ENCODE results near the gene C1orf53. TPM values are rescaled to one million over a fixed set of nuclear protein-coding genes. Genes with fewer than 3 reads are reported as not detected.

Gene C1orf53
- total and polyA plus RNA-seq, 3 experiments from 2014 or later, result 2.9 TPM; not detected in 1

Other genes with a start within 250 kb of the C1orf53 start
- gene DENND1B, start 127.2 kb upstream of the C1orf53 start, total RNA-seq, result 10 to 100 TPM; 10.6 to 12.0 TPM
- 14.8 TPM for gene DENND1B, start 127.2 kb upstream of the C1orf53 start, polyA plus RNA-seq
- under 1 TPM in 1 of 2 experiments, not detected in 1; 0.07 TPM for gene LHX9, start 14.7 kb downstream of the C1orf53 start, total RNA-seq
- gene LHX9, start 14.7 kb downstream of the C1orf53 start, polyA plus RNA-seq, result not detected

All from CD8-positive, alpha-beta memory T cell (primary cell).